Measurements from ENCODE around the gene SLC13A2. TPM values are rescaled to one million over a fixed set of nuclear protein-coding genes. Genes with fewer than 3 reads are reported as not detected.

SLC13A2 gene
- total RNA-seq, 1 experiment from 2014 or later, result 0.57 TPM

DNA sequence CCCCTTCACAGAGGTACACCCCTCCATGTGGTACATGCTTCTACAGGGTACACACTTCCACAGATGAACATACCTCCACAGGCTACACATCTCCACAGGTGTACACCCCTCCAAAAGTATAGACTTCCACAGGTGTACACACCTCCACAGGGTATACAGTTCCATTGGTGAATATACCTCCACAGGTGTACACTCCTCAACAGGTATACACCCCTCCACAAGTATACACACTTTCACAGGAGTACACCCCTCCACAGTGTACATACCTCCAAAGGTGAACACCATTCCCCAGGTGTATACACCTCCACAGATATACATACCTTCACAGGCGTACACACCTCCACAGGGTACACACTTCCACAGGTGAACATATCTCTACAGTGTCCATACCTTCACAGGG is 42.1 kb downstream of the SLC13A2 start:
- BruUV-seq (replicated peaks), result no TSS peak
- CTCF ChIA-PET, result no interaction called here
- H3K4me3 ChIP-seq (ENCODE audit: low read depth, low read length), result no peak overlapping the region
- TF ChIP-seq, protein P1, sequence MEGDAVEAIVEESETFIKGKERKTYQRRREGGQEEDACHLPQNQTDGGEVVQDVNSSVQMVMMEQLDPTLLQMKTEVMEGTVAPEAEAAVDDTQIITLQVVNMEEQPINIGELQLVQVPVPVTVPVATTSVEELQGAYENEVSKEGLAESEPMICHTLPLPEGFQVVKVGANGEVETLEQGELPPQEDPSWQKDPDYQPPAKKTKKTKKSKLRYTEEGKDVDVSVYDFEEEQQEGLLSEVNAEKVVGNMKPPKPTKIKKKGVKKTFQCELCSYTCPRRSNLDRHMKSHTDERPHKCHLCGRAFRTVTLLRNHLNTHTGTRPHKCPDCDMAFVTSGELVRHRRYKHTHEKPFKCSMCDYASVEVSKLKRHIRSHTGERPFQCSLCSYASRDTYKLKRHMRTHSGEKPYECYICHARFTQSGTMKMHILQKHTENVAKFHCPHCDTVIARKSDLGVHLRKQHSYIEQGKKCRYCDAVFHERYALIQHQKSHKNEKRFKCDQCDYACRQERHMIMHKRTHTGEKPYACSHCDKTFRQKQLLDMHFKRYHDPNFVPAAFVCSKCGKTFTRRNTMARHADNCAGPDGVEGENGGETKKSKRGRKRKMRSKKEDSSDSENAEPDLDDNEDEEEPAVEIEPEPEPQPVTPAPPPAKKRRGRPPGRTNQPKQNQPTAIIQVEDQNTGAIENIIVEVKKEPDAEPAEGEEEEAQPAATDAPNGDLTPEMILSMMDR (IDR thresholded peaks at IDR 0.05; ENCODE audit: insufficient read depth in 1 of 2, low read depth in 1 of 2, low read length in 1 of 2, severe bottlenecking in 1 of 2, unreplicated experiment in 1 of 2), result no peak
- intact Hi-C loops (cut with micrococcal nuclease; ENCODE audit: unreplicated experiment), result no loop called here
- H3K36me3 ChIP-seq (ENCODE audit: control insufficient read depth, insufficient read depth, low read length), result no peaks in the 10 kb centered on the region
- H3K9me3 Mint-ChIP-seq (ENCODE audit: unreplicated experiment), result no peaks in the 10 kb centered on the region
- no peaks in the 10 kb centered on the region for H3K27me3 ChIP-seq (replicated peaks; ENCODE audit: control insufficient read depth, insufficient read depth, low read length)
- DNase-seq, result no peak
- POLR2A ChIA-PET, result no interaction called here
- H3K27me3 Mint-ChIP-seq (ENCODE audit: insufficient read depth, unreplicated experiment), result no peaks in the 10 kb centered on the region
- H3K9me3 ChIP-seq, result peaks cover 10% of the 10 kb centered on the region
- no peak overlapping the region for H3K4me3 Mint-ChIP-seq (ENCODE audit: unreplicated experiment)
- no peaks in the 10 kb centered on the region for H3K4me1 ChIP-seq
- H3K4me1 Mint-ChIP-seq (ENCODE audit: low read depth, unreplicated experiment), result no peaks in the 10 kb centered on the region
- H3K27ac Mint-ChIP-seq (ENCODE audit: unreplicated experiment), result no peak overlapping the region
- no peaks in the 10 kb centered on the region for H3K36me3 Mint-ChIP-seq (ENCODE audit: insufficient read depth, unreplicated experiment)

DNA sequence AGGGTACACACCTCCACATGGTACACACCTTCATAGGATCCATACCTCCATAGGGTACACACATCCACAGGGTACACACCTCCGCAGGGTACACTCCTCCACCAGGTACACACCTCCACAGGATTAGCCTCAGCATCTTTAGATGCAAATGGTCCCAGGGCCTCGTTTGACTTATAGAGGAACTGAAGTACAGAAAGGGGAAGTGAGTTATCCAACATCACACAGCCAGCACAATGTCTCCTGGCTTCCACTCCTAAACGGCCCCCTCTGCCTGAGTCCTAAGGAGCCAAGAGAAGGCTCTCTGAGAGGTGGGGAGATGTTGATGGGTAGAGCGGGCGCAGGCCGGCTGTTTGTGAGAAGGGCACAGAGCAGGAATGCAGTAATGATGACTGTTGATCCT is 44.7 kb downstream of the SLC13A2 start:
- H3K4me1 ChIP-seq, result no peaks in the 10 kb centered on the region
- Mint-ChIP-seq H3K9me3 (ENCODE audit: unreplicated experiment) (no peaks in the 10 kb centered on the region), H3K4me3 (ENCODE audit: unreplicated experiment) (no peak overlapping the region), H3K4me1 (ENCODE audit: low read depth, unreplicated experiment) (no peaks in the 10 kb centered on the region), H3K27ac (ENCODE audit: unreplicated experiment) (no peak overlapping the region), H3K36me3 (ENCODE audit: insufficient read depth, unreplicated experiment) (no peaks in the 10 kb centered on the region), H3K27me3 (ENCODE audit: insufficient read depth, unreplicated experiment) (no peaks in the 10 kb centered on the region)
- no peak for DNase-seq
- TF ChIP-seq, protein P1 (IDR thresholded peaks at IDR 0.05; ENCODE audit: insufficient read depth in 1 of 2, low read depth in 1 of 2, low read length in 1 of 2, severe bottlenecking in 1 of 2, unreplicated experiment in 1 of 2), result no peak
- ChIA-PET CTCF (no interaction called here), POLR2A (no interaction called here)
- H3K36me3 ChIP-seq (ENCODE audit: control insufficient read depth, insufficient read depth, low read length), result no peaks in the 10 kb centered on the region
- H3K27me3 ChIP-seq (replicated peaks; ENCODE audit: control insufficient read depth, insufficient read depth, low read length), result no peaks in the 10 kb centered on the region
- H3K4me3 ChIP-seq (ENCODE audit: low read depth, low read length), result no peak overlapping the region
- peaks cover 10% of the 10 kb centered on the region for H3K9me3 ChIP-seq
- intact Hi-C loops (cut with micrococcal nuclease; ENCODE audit: unreplicated experiment), result no loop called here
- BruUV-seq (replicated peaks), result no TSS peak

DNA sequence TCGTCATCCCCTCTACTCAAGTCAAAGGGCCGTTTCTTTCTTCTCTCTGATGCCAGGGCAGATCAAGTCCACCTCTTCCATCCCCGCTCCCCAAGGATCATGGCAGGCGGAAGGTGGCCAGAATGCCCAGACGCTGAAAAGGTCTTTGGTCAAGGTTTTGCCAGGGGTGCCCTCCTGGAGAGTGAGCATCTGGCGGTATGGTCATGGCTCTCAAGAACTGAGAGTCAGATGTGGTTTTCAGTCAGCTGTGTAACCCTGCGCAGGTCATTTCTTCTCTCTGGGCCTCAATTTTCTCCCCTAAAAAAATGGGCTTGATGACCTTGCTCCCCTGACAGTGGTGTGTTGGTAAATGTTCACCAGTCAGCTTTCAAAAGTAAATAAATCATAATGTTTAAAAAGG is 45.1 kb downstream of the SLC13A2 start:
- no peaks in the 10 kb centered on the region; the same call in 1 of the 2 replicates for H3K4me1 ChIP-seq
- TF ChIP-seq, protein P1 (IDR thresholded peaks at IDR 0.05; ENCODE audit: insufficient read depth in 1 of 2, low read depth in 1 of 2, low read length in 1 of 2, severe bottlenecking in 1 of 2, unreplicated experiment in 1 of 2), result no peak
- no peak overlapping the region for H3K27ac Mint-ChIP-seq (ENCODE audit: unreplicated experiment)
- no peaks in the 10 kb centered on the region for H3K36me3 ChIP-seq (ENCODE audit: control insufficient read depth, insufficient read depth, low read length)
- DNase-seq, result no peak
- no peaks in the 10 kb centered on the region for H3K36me3 Mint-ChIP-seq (ENCODE audit: insufficient read depth, unreplicated experiment)
- no peaks in the 10 kb centered on the region for H3K9me3 Mint-ChIP-seq (ENCODE audit: unreplicated experiment)
- no peaks in the 10 kb centered on the region for H3K27me3 Mint-ChIP-seq (ENCODE audit: insufficient read depth, unreplicated experiment)
- H3K9me3 ChIP-seq, result peaks cover 10% of the 10 kb centered on the region
- H3K4me1 Mint-ChIP-seq (ENCODE audit: low read depth, unreplicated experiment), result peaks cover 2% of the 10 kb centered on the region
- no peak overlapping the region for H3K4me3 ChIP-seq (ENCODE audit: low read depth, low read length)
- BruUV-seq (replicated peaks), result no TSS peak
- POLR2A ChIA-PET, result no interaction called here
- CTCF ChIA-PET, result no interaction called here
- no peak overlapping the region for H3K4me3 Mint-ChIP-seq (ENCODE audit: unreplicated experiment)
- no peaks in the 10 kb centered on the region for H3K27me3 ChIP-seq (replicated peaks; ENCODE audit: control insufficient read depth, insufficient read depth, low read length)
- intact Hi-C loops (cut with micrococcal nuclease; ENCODE audit: unreplicated experiment), result no loop called here

Data from Caco-2 (cell line).